Mesendoderm (in vitro differentiated cells): Measurements from ENCODE around the gene PCDHGA9. TPM values are rescaled to one million over a fixed set of nuclear protein-coding genes. Genes with fewer than 3 reads are reported as not detected.

ENCODE experiments used
- DNase-seq: peaks from one replicate; pipeline ENCODE4 v3.0.0; 2013
- H2AK5ac ChIP-seq: 2 replicates; pipeline ENCODE4 v1.6.1; 2013; ENCODE audit warnings: low read length, inconsistent platforms
- H2BK120ac ChIP-seq: 2 replicates; pipeline ENCODE4 v1.6.1; 2013; ENCODE audit warnings: low read depth, mild to moderate bottlenecking, low read length, moderate library complexity, mixed read lengths
- H2BK15ac ChIP-seq: replicated peaks from 2 replicates; pipeline ENCODE4 v1.6.1; 2013; ENCODE audit warnings: low read depth, mild to moderate bottlenecking, moderate library complexity
- H2BK5ac ChIP-seq: 2 replicates; pipeline ENCODE4 v1.6.1; 2013; ENCODE audit warnings: low read length, inconsistent platforms
- H3K18ac ChIP-seq: 2 replicates; pipeline ENCODE4 v1.6.1; 2013; ENCODE audit warnings: mild to moderate bottlenecking, low read length, mixed read lengths
- H3K23ac ChIP-seq: one replicate; pipeline ENCODE4 v1.6.1; 2013; ENCODE audit warnings: low read length
- H3K27ac ChIP-seq: 2 replicates; pipeline ENCODE4 v1.5.1; 2013; ENCODE audit warnings: low read depth, mild to moderate bottlenecking, inconsistent platforms, low read length, moderate library complexity
- H3K27me3 ChIP-seq: 2 replicates; pipeline ENCODE4 v1.6.1; 2013; ENCODE audit warnings: low read length, control low read depth, mild to moderate bottlenecking, inconsistent platforms; ENCODE audit not compliant: insufficient read depth, poor library complexity
- H3K36me3 ChIP-seq: 2 replicates; pipeline ENCODE4 v1.6.1; 2013; ENCODE audit warnings: low read length, inconsistent platforms; ENCODE audit not compliant: control insufficient read depth, insufficient read depth
- H3K4ac ChIP-seq: one replicate; pipeline ENCODE4 v1.6.1; 2013; ENCODE audit warnings: low read depth, mild to moderate bottlenecking, low read length, moderate library complexity
- H3K4me1 ChIP-seq: 2 replicates; pipeline ENCODE4 v1.6.1; 2013; ENCODE audit warnings: low read depth, low read length, inconsistent platforms; ENCODE audit not compliant: control insufficient read depth
- H3K4me2 ChIP-seq: 2 replicates; pipeline ENCODE4 v1.6.1; 2013; ENCODE audit warnings: low read length
- H3K4me3 ChIP-seq: 2 replicates; pipeline ENCODE4 v1.5.1; 2013; ENCODE audit warnings: mild to moderate bottlenecking, low read length
- H3K56ac ChIP-seq: one replicate; pipeline ENCODE4 v1.6.1; 2013; ENCODE audit warnings: low read length
- H3K79me1 ChIP-seq: 2 replicates; pipeline ENCODE4 v1.6.1; 2013; ENCODE audit warnings: low read length, inconsistent platforms
- H3K79me2 ChIP-seq: 2 replicates; pipeline ENCODE4 v1.6.1; 2013; ENCODE audit warnings: mild to moderate bottlenecking, low read length; ENCODE audit not compliant: control insufficient read depth, insufficient read depth
- H3K9ac ChIP-seq: 2 replicates; pipeline ENCODE4 v1.6.1; 2013; ENCODE audit warnings: low read length, inconsistent platforms
- H4K5ac ChIP-seq: one replicate; pipeline ENCODE4 v1.6.1; 2013; ENCODE audit warnings: low read length
- H4K8ac ChIP-seq: one replicate; pipeline ENCODE4 v1.6.1; 2013; ENCODE audit warnings: low read depth, mild to moderate bottlenecking, control low read depth, low read length, moderate library complexity
- WGBS: extraction: QIAGEN DNeasy Blood & Tissue Kit; methylation state at CpG from one replicate; pipeline ENCODE4 v1.1.7; 2013; ENCODE audit warnings: low lambda C conversion rate, missing lambda C conversion rate; ENCODE audit not compliant: insufficient coverage; ENCODE audit errors: extremely low coverage; 5-methylcytosine and 5-hydroxymethylcytosine counted together
- polyA plus RNA-seq, 2 experiments: library from polyadenylated mRNA; stranded (reverse); fragments of 200-250 nt; gene quantifications; one replicate each; pipeline ENCODE4 v1.2.3, GENCODE V29; 2013

The PCDHGA9 gene
- polyA plus RNA-seq (2013, experiment 1 of 2), result 0.21 TPM
- polyA plus RNA-seq (2013, experiment 2 of 2), result 0.24 TPM

- Histone ChIP-seq H3K18ac (no peak within 1 kb of the TSS), H3K56ac (no peak within 1 kb of the TSS), H3K27ac (no peak within 1 kb of the TSS), H2BK120ac (no peak within 1 kb of the TSS), H2BK15ac (no peak within 1 kb of the TSS), H3K4me2 (no peak within 1 kb of the TSS), H3K9ac (no peak within 1 kb of the TSS), H3K4me3 (no peak within 1 kb of the TSS), H3K79me2 (no peaks in the 10 kb centered on the region), H3K27me3 (no peaks in the 10 kb centered on the region), H3K4ac (no peak within 1 kb of the TSS), H3K4me1 (no peaks in the 10 kb centered on the region), H2BK5ac (no peak within 1 kb of the TSS), H3K79me1 (no peaks in the 10 kb centered on the region), H4K5ac (no peak within 1 kb of the TSS), H4K8ac (no peak within 1 kb of the TSS), H2AK5ac (no peak within 1 kb of the TSS), H3K23ac (no peak within 1 kb of the TSS), H3K36me3 (no peaks in the 10 kb centered on the region)
- no CpG with 5 or more reads among the region's 27 CpGs for WGBS
- DNase-seq, result no peak
These were observed at the start of gene PCDHGA9 for GRCh38 chr5:141402553-141403243. Gene PCDHGA9, plus strand, starts transcription at chr5:141402778. Its CDS starts 175 bp downstream, at chr5:141402953.

GRCh38 chr5:141354900-141355469, 47.6 kb upstream of the PCDHGA9 start, which contains the start of gene PCDHGA4:
Gene PCDHGA4, plus strand, starts transcription at chr5:141355021. Its CDS starts 87 bp downstream, at chr5:141355108.
- Histone ChIP-seq H2BK5ac (no peak within 1 kb of the TSS), H3K36me3 (no peaks in the 10 kb centered on the region), H4K5ac (no peak within 1 kb of the TSS)

GRCh38 chr5:141355641-141356040, 46.9 kb upstream of the PCDHGA9 start:
- Histone ChIP-seq H2BK5ac (no peak overlapping the region), H3K23ac (no peak overlapping the region), H3K56ac (no peak overlapping the region), H3K36me3 (no peaks in the 10 kb centered on the region), H2BK120ac (no peak overlapping the region), H3K18ac (no peak overlapping the region), H2AK5ac (no peak overlapping the region), H3K4me1 (no peaks in the 10 kb centered on the region), H3K79me1 (no peaks in the 10 kb centered on the region), H4K8ac (no peak overlapping the region), H3K4me2 (no peak overlapping the region), H3K4ac (no peak overlapping the region), H3K9ac (no peak overlapping the region), H2BK15ac (no peak overlapping the region), H3K4me3 (no peak overlapping the region), H4K5ac (no peak overlapping the region), H3K79me2 (no peaks in the 10 kb centered on the region), H3K27ac (no peak overlapping the region), H3K27me3 (no peaks in the 10 kb centered on the region)
- DNase-seq, result no peak
- no CpG with 5 or more reads among the region's 24 CpGs for WGBS

More at GRCh38 chr5:141354900-141355469, 47.6 kb upstream of the PCDHGA9 start, which contains the start of gene PCDHGA4:
- Histone ChIP-seq H3K4me1 (no peaks in the 10 kb centered on the region), H3K27me3 (no peaks in the 10 kb centered on the region), H4K8ac (no peak within 1 kb of the TSS), H3K23ac (no peak within 1 kb of the TSS), H3K79me2 (no peaks in the 10 kb centered on the region), H2BK15ac (no peak within 1 kb of the TSS), H3K56ac (no peak within 1 kb of the TSS), H2BK120ac (no peak within 1 kb of the TSS), H3K4me3 (no peak within 1 kb of the TSS), H3K18ac (no peak within 1 kb of the TSS), H2AK5ac (no peak within 1 kb of the TSS), H3K79me1 (no peaks in the 10 kb centered on the region), H3K27ac (no peak within 1 kb of the TSS), H3K4ac (no peak within 1 kb of the TSS), H3K9ac (no peak within 1 kb of the TSS), H3K4me2 (no peak within 1 kb of the TSS)
- WGBS, result no CpG with 5 or more reads among the region's 29 CpGs
- DNase-seq, result no peak

- Histone ChIP-seq H4K5ac (no peak overlapping the region), H3K9ac (no peak overlapping the region), H3K4me1 (no peaks in the 10 kb centered on the region), H3K36me3 (no peaks in the 10 kb centered on the region), H2BK120ac (no peak overlapping the region), H2AK5ac (no peak overlapping the region), H2BK5ac (no peak overlapping the region), H3K79me2 (no peaks in the 10 kb centered on the region), H2BK15ac (no peak overlapping the region), H3K4ac (no peak overlapping the region), H3K79me1 (no peaks in the 10 kb centered on the region), H3K18ac (no peak overlapping the region), H3K4me3 (no peak overlapping the region), H3K4me2 (no peak overlapping the region), H3K27ac (no peak overlapping the region), H4K8ac (no peak overlapping the region), H3K56ac (no peak overlapping the region), H3K23ac (no peak overlapping the region), H3K27me3 (no peaks in the 10 kb centered on the region)
- WGBS, result no CpG with 5 or more reads among the region's 5 CpGs
- no peak for DNase-seq
These were observed 46.4 kb upstream of the PCDHGA9 start for GRCh38 chr5:141356133-141356532.

- H4K5ac ChIP-seq, result no peak overlapping the region
- no peak overlapping the region for H3K4me2 ChIP-seq
- no peaks in the 10 kb centered on the region for H3K27me3 ChIP-seq
- no peaks in the 10 kb centered on the region for H3K36me3 ChIP-seq
- no peak overlapping the region for H3K18ac ChIP-seq
- H3K4me3 ChIP-seq, result no peak overlapping the region
- H2BK15ac ChIP-seq, result no peak overlapping the region
- H4K8ac ChIP-seq, result no peak overlapping the region
- no peak overlapping the region for H2BK5ac ChIP-seq
- no peaks in the 10 kb centered on the region for H3K4me1 ChIP-seq
- H3K4ac ChIP-seq, result no peak overlapping the region
- H3K79me1 ChIP-seq, result no peaks in the 10 kb centered on the region
- H3K79me2 ChIP-seq, result no peaks in the 10 kb centered on the region
- H2BK120ac ChIP-seq, result no peak overlapping the region
- no peak overlapping the region for H3K27ac ChIP-seq
- no peak overlapping the region for H2AK5ac ChIP-seq
- DNase-seq, result no peak
- H3K9ac ChIP-seq, result no peak overlapping the region
- no peak overlapping the region for H3K56ac ChIP-seq
- H3K23ac ChIP-seq, result no peak overlapping the region
- no CpG with 5 or more reads among the region's 19 CpGs for WGBS
These were observed 45.6 kb upstream of the PCDHGA9 start for GRCh38 chr5:141356950-141357349.
